Stimulated activated CD4-positive, alpha-beta T cell treated with anti-CD3 and anti-CD28 coated beads, TNF-alpha, amount 100 ng/mL, for 24 hours (primary cell): Measurements from ENCODE around the gene AK6.
A peak's percentile ranks its signal among the peaks of the same experiment; 100 is the strongest.
"Not testable (repeated sequence)": the region's sequence is repeated elsewhere in the genome, so short reads cannot be mapped to it uniquely, and the experiment has no call there.

Experiments used
- DNase-seq, 3 experiments: peaks; one replicate each; pipeline ENCODE4 v3.0.0-alpha.2; 2020; ENCODE audit warnings: low read depth in 3 of 3

The AK6 gene

GRCh38 chr5:69369340-69370121 is at the start of gene AK6, which contains the start of the genes RAD17 and TAF9:
Gene AK6 (minus strand): TSS chr5:69369520. CDS start chr5:69369490, 30 bp downstream.
Gene RAD17 (plus strand): TSS chr5:69369818. CDS start chr5:69372209, 2,391 bp downstream.
Gene TAF9 (minus strand): TSS chr5:69369520. CDS start chr5:69365737, 3,783 bp downstream.
- DNase-seq: peak; percentile 81 to 90 (median 87)

GRCh38 chr5:69418554-69418953 is 49.2 kb upstream of the AK6 start:
- no peak for DNase-seq

GRCh38 chr5:69416699-69417098 is 47.4 kb upstream of the AK6 start:
- no peak for DNase-seq

- no peak for DNase-seq
Observed at GRCh38 chr5:69416180-69416579, 46.9 kb upstream of the AK6 start.

- no peak for DNase-seq
Observed at GRCh38 chr5:69415584-69415958, 46.3 kb upstream of the AK6 start.

- peak; percentile 1 to 51 (median 15) for DNase-seq
Observed at GRCh38 chr5:69414885-69415583, 45.7 kb upstream of the AK6 start, which contains the start of gene MARVELD2. Gene MARVELD2 (plus strand): TSS chr5:69415116. CDS start chr5:69419386, 4,270 bp downstream.

GRCh38 chr5:69404659-69405330 is 35.5 kb upstream of the AK6 start:
- no peak for DNase-seq

- DNase-seq: no peak
Observed at GRCh38 chr5:69378376-69378775, 9.1 kb upstream of the AK6 start.

- DNase-seq: no peak
Observed at GRCh38 chr5:69374911-69375446, 5.7 kb upstream of the AK6 start.

- DNase-seq: no peak
Observed at GRCh38 chr5:69372394-69372793, 3.1 kb upstream of the AK6 start.

GRCh38 chr5:69370335-69370734 is 1.0 kb upstream of the AK6 start:
- DNase-seq: not testable (repeated sequence)

GRCh38 chr5:69368458-69369339 is 621 bp downstream of the AK6 start:
- DNase-seq: peak in 2 of 3 experiments; percentile 5 to 9

GRCh38 chr5:69367697-69368279 is 1.5 kb downstream of the AK6 start:
- no peak for DNase-seq

- no peak for DNase-seq
Observed at GRCh38 chr5:69364850-69365249, 4.5 kb downstream of the AK6 start.

GRCh38 chr5:69364414-69364813 is 4.9 kb downstream of the AK6 start:
- DNase-seq: no peak

GRCh38 chr5:69360442-69360841 is 8.9 kb downstream of the AK6 start:
- DNase-seq: no peak

- no peak for DNase-seq
Observed at GRCh38 chr5:69359699-69360098, 9.6 kb downstream of the AK6 start.

GRCh38 chr5:69350664-69351063 is 18.7 kb downstream of the AK6 start:
- DNase-seq: no peak

GRCh38 chr5:69343083-69343482 is 26.2 kb downstream of the AK6 start:
- DNase-seq: no peak

- no peak for DNase-seq
Observed at GRCh38 chr5:69341520-69342161, 27.7 kb downstream of the AK6 start.
